ENCODE data around the gene KATNB1.

KATNB1 gene

DNA sequence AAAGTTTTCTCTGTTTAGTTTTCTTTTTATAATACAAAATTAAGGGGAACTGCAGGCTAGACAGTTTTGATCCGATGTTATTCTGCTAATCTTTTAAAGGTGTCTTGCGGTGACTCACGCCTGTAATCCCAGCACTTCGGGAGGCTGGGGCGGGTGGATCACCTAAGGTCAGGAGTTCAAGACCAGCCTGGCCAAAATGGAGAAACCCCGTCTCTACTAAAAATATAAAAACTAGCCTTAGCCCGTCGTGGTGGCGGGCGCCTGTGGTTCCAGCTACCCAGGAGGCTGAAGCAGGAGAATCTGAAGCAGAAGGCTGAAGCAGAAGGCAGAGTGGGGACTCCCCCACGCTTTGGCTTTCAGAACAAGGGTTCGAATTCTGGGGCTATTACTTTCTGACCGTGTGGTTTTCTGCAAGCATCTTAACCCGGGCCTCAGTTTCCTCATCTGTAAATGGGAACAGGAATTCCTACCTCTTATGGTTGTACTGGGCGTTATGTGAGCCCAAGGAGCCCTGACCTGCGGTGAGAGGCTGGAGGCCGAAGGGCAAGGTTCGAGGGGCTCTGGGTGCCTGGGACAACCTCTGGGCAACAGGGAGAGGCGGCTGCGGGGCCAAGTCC lies 1.2 kb upstream of the KATNB1 start:
- DNase-seq, result no peak
- Histone ChIP-seq H3K27me3 (ENCODE audit: insufficient read depth, low read depth, severe bottlenecking) (no peaks in the 10 kb centered on the region), H3K36me3 (peaks cover 14% of the 10 kb centered on the region), H3K4me3 (ENCODE audit: low read depth, low read length) (peak overlapping the region; percentile 79), H3K9me3 (ENCODE audit: severe bottlenecking) (no peaks in the 10 kb centered on the region), H3K27ac (peak overlapping the region; percentile 96)
- TF ChIP-seq CTCF (IDR thresholded peaks at IDR 0.05; ENCODE audit: low read depth, low read length), result no peak

DNA sequence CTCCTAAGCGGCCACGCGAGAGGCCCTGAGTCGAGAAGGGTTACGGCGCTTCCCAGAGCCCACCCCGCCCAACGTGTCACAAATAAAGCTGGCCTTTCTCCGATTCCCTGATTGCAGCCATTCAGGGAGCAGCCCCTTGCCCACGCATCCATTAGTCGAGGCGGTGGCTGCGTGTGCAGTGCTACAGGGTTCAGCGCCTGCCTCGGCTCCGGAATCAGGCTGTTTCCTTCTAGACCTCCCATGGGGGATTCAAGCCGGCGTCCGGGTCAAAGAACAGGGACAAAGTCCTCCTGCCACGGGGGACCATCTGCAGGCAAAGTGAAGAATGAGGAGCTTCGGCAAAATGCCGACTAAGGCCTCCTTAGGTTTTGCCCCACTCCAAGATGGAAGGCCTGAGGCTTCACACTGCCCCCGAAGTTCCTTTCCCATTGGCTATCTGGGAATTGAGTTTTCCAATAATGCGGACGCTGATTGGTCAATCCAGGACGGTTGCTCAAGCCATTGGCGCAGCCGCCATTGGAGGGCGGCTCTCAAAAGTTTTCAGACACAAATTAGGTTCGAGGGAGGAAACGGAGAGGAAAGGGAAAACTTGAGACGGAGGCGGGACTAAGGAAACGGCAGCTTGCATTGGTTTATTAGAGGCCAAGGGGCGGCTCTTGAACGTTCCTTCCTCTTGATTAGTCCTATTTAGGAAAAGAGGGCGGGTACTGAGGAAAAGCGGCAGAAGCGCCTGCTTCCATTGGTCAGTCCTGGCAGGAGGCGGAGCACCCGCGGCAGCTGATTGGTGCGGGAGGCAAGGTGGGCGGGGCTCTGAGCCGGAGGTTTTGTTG lies 430 bp upstream of the KATNB1 start:
- Histone ChIP-seq H3K27ac (peak overlapping the region; percentile 96), H3K27me3 (ENCODE audit: insufficient read depth, low read depth, severe bottlenecking) (no peaks in the 10 kb centered on the region)
- TF ChIP-seq CTCF (IDR thresholded peaks at IDR 0.05; ENCODE audit: low read depth, low read length), result no peak

GRCh38 chr16:57736419-57737351 lies 1.1 kb downstream of the KATNB1 start:
- Histone ChIP-seq H3K9me3 (ENCODE audit: severe bottlenecking) (no peaks in the 10 kb centered on the region), H3K27me3 (ENCODE audit: insufficient read depth, low read depth, severe bottlenecking) (no peaks in the 10 kb centered on the region), H3K36me3 (peaks cover 14% of the 10 kb centered on the region), H3K27ac (peak overlapping the region; percentile 96; the same call in 1 of the 2 replicates), H3K4me3 (ENCODE audit: low read depth, low read length) (peak overlapping the region; percentile 79)
- TF ChIP-seq CTCF (IDR thresholded peaks at IDR 0.05; ENCODE audit: low read depth, low read length), result no peak
- DNase-seq, result no peak

More for the DNA sequence above, 430 bp upstream of the KATNB1 start:
- Histone ChIP-seq H3K9me3 (ENCODE audit: severe bottlenecking) (no peaks in the 10 kb centered on the region), H3K36me3 (peaks cover 14% of the 10 kb centered on the region), H3K4me3 (ENCODE audit: low read depth, low read length) (peak overlapping the region; percentile 79)
- DNase-seq, result peak; percentile 98

GRCh38 chr16:57738844-57739243 lies 3.3 kb downstream of the KATNB1 start:
- no peak overlapping the region for H3K27ac ChIP-seq
- no peaks in the 10 kb centered on the region for H3K27me3 ChIP-seq (ENCODE audit: insufficient read depth, low read depth, severe bottlenecking)

More at GRCh38 chr16:57738844-57739243, 3.3 kb downstream of the KATNB1 start:
- TF ChIP-seq CTCF (IDR thresholded peaks at IDR 0.05; ENCODE audit: low read depth, low read length), result no peak
- Histone ChIP-seq H3K4me3 (ENCODE audit: low read depth, low read length) (no peak overlapping the region), H3K36me3 (peaks cover 14% of the 10 kb centered on the region), H3K9me3 (ENCODE audit: severe bottlenecking) (no peaks in the 10 kb centered on the region)
- no peak for DNase-seq
